Measurements from ENCODE around the gene TMEM200C.

Gene TMEM200C

DNA sequence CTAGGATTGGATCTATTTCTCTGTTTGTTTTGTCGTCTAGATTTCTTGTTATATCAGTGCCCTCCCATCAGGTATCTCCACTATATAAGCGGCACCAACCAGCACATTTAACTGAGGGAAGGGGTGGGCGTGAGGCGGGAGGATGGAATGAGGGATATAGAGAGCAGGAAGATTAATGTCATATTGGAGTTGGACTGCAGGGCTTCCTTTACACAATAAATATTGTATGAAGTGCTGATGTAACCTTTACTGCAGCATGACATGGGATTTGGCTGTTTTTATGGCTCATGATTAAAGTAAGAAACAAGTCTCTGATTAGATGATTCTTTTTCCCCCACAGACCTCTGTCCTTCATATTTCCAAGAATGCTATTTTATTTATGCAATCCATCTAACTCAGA, 54.8 kb downstream of the TMEM200C start:
- H3K4me1 ChIP-seq (ENCODE audit: control insufficient read depth, low read length), result no peaks in the 10 kb centered on the region
- no peaks in the 10 kb centered on the region for H3K27me3 ChIP-seq (ENCODE audit: control insufficient read depth, low read length)
- no peaks in the 10 kb centered on the region for H3K9me2 ChIP-seq (replicated peaks; ENCODE audit: control insufficient read depth, low read length)
- no peak overlapping the region for H3K4me3 ChIP-seq (ENCODE audit: low read length)
- no peak for TF ChIP-seq EZH2phosphoT487 (IDR thresholded peaks at IDR 0.05; ENCODE audit: borderline replicate concordance, low read length)
- TF ChIP-seq, protein P1, sequence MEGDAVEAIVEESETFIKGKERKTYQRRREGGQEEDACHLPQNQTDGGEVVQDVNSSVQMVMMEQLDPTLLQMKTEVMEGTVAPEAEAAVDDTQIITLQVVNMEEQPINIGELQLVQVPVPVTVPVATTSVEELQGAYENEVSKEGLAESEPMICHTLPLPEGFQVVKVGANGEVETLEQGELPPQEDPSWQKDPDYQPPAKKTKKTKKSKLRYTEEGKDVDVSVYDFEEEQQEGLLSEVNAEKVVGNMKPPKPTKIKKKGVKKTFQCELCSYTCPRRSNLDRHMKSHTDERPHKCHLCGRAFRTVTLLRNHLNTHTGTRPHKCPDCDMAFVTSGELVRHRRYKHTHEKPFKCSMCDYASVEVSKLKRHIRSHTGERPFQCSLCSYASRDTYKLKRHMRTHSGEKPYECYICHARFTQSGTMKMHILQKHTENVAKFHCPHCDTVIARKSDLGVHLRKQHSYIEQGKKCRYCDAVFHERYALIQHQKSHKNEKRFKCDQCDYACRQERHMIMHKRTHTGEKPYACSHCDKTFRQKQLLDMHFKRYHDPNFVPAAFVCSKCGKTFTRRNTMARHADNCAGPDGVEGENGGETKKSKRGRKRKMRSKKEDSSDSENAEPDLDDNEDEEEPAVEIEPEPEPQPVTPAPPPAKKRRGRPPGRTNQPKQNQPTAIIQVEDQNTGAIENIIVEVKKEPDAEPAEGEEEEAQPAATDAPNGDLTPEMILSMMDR (IDR thresholded peaks at IDR 0.05; ENCODE audit: low read depth, low read length, poor library complexity, severe bottlenecking), result no peak
- no peaks in the 10 kb centered on the region for H3K79me2 ChIP-seq (ENCODE audit: control insufficient read depth, low read length)
- no peak overlapping the region for H3K27ac ChIP-seq (ENCODE audit: low read depth, low read length)
- H3K36me3 ChIP-seq (ENCODE audit: control insufficient read depth, low read length), result no peaks in the 10 kb centered on the region
- no peak overlapping the region for H3K4me2 ChIP-seq (ENCODE audit: low read length)
- H3K9me3 ChIP-seq (ENCODE audit: control insufficient read depth, insufficient read depth, low read length), result no peaks in the 10 kb centered on the region
- H3F3A ChIP-seq (ENCODE audit: control insufficient read depth, insufficient read depth), result no peaks in the 10 kb centered on the region
- H4K20me1 ChIP-seq (ENCODE audit: control insufficient read depth, insufficient read depth, low read depth, low read length), result no peaks in the 10 kb centered on the region

- Histone ChIP-seq H3K9me3 (ENCODE audit: control insufficient read depth, insufficient read depth, low read length) (no peaks in the 10 kb centered on the region), H3K27me3 (ENCODE audit: control insufficient read depth, low read length) (no peaks in the 10 kb centered on the region), H3K4me1 (ENCODE audit: control insufficient read depth, low read length) (no peaks in the 10 kb centered on the region), H3K79me2 (ENCODE audit: control insufficient read depth, low read length) (no peaks in the 10 kb centered on the region), H3K4me2 (ENCODE audit: low read length) (no peak overlapping the region), H4K20me1 (ENCODE audit: control insufficient read depth, insufficient read depth, low read depth, low read length) (no peaks in the 10 kb centered on the region), H3K27ac (ENCODE audit: low read depth, low read length) (no peak overlapping the region), H3K9me2 (replicated peaks; ENCODE audit: control insufficient read depth, low read length) (no peaks in the 10 kb centered on the region), H3K4me3 (ENCODE audit: low read length) (no peak overlapping the region), H3K36me3 (ENCODE audit: control insufficient read depth, low read length) (no peaks in the 10 kb centered on the region), H3F3A (ENCODE audit: control insufficient read depth, insufficient read depth) (no peaks in the 10 kb centered on the region)
- no peak for TF ChIP-seq EZH2phosphoT487 (IDR thresholded peaks at IDR 0.05; ENCODE audit: borderline replicate concordance, low read length)
- TF ChIP-seq, protein P1 (IDR thresholded peaks at IDR 0.05; ENCODE audit: low read depth, low read length, poor library complexity, severe bottlenecking), result no peak
Measured at GRCh38 chr18:5840025-5840424, 55.3 kb downstream of the TMEM200C start.

- TF ChIP-seq EZH2phosphoT487 (IDR thresholded peaks at IDR 0.05; ENCODE audit: borderline replicate concordance, low read length), result no peak
- TF ChIP-seq, protein P1 (IDR thresholded peaks at IDR 0.05; ENCODE audit: low read depth, low read length, poor library complexity, severe bottlenecking), result no peak
- Histone ChIP-seq H4K20me1 (ENCODE audit: control insufficient read depth, insufficient read depth, low read depth, low read length) (no peaks in the 10 kb centered on the region), H3F3A (ENCODE audit: control insufficient read depth, insufficient read depth) (no peaks in the 10 kb centered on the region), H3K27me3 (ENCODE audit: control insufficient read depth, low read length) (no peaks in the 10 kb centered on the region), H3K4me1 (ENCODE audit: control insufficient read depth, low read length) (no peaks in the 10 kb centered on the region), H3K9me2 (replicated peaks; ENCODE audit: control insufficient read depth, low read length) (no peaks in the 10 kb centered on the region), H3K36me3 (ENCODE audit: control insufficient read depth, low read length) (no peaks in the 10 kb centered on the region), H3K79me2 (ENCODE audit: control insufficient read depth, low read length) (no peaks in the 10 kb centered on the region), H3K4me3 (ENCODE audit: low read length) (no peak overlapping the region), H3K27ac (ENCODE audit: low read depth, low read length) (no peak overlapping the region), H3K4me2 (ENCODE audit: low read length) (no peak overlapping the region), H3K9me3 (ENCODE audit: control insufficient read depth, insufficient read depth, low read length) (no peaks in the 10 kb centered on the region)
Measured at GRCh38 chr18:5839102-5839501, 56.2 kb downstream of the TMEM200C start.

All from DOHH2 (cell line).